Heart right ventricle (tissue), 16 donors: Measurements from ENCODE around the gene AGPS. TPM values are rescaled to one million over a fixed set of nuclear protein-coding genes. Genes with fewer than 3 reads are reported as not detected.

Experiments
- ATAC-seq, 8 donors: fragments of 200-7000 bp; cut with Tn5 transposase; one replicate each; pipeline ENCODE4 v1.9.1; 2020; ENCODE audit warnings: mild to moderate bottlenecking in 8 of 8, moderate library complexity in 8 of 8, moderate number of reproducible peaks in 1 of 8
- DNase-seq, 2 donors: peaks; one replicate each; pipeline ENCODE4 v3.0.0-alpha.2; 2020
- H3K27ac ChIP-seq, 10 donors: fragments of 200-600 bp; sonication (generic) in 2 of 10; one replicate each; pipeline versions ENCODE4 v1.5.0 to v1.8.0; 2020 to 2022; ENCODE audit warnings: mild to moderate bottlenecking in 3 of 10
- H3K27me3 ChIP-seq, 7 donors: fragments of 200-600 bp; one replicate each; pipeline ENCODE4 v1.8.0; 2021 to 2022; ENCODE audit warnings: mild to moderate bottlenecking in 2 of 7
- H3K36me3 ChIP-seq, 9 donors: fragments of 200-600 bp; sonication (generic) in 1 of 9; one replicate each; pipeline versions ENCODE4 v1.5.0 to v1.8.0; 2020 to 2022; ENCODE audit warnings: mild to moderate bottlenecking in 2 of 9
- H3K4me1 ChIP-seq, 9 donors: fragments of 200-600 bp; sonication (generic) in 1 of 9; one replicate each; pipeline versions ENCODE4 v1.5.0 to v1.8.0; 2020 to 2022; ENCODE audit warnings: mild to moderate bottlenecking in 4 of 9
- H3K4me3 ChIP-seq, 10 donors: fragments of 200-600 bp; sonication (generic) in 2 of 10; one replicate each; pipeline versions ENCODE4 v1.5.0 to v1.8.0; 2020 to 2022; ENCODE audit warnings: mild to moderate bottlenecking in 7 of 10, moderate library complexity in 2 of 10
- H3K9me3 ChIP-seq, 11 donors: fragments of 200-600 bp in 10 of 11; sonication (generic) in 2 of 11; one replicate each; pipeline versions ENCODE4 v1.5.0 to v1.8.0; 2013 to 2022; ENCODE audit warnings: mild to moderate bottlenecking in 2 of 11, control low read depth in 1 of 11, moderate library complexity in 1 of 11
- CTCF ChIP-seq, 9 donors: fragments of 200-600 bp; sonication (generic) in 2 of 9; IDR thresholded peaks; one replicate each; pipeline versions ENCODE4 v1.5.0 to v1.8.0; 2021 to 2022; ENCODE audit warnings: antibody characterized with exemption in 9 of 9, mild to moderate bottlenecking in 5 of 9, moderate library complexity in 1 of 9
- WGBS, 2 donors: extraction: QIAGEN DNeasy Blood & Tissue Kit; methylation state at CpG; one replicate each; pipeline ENCODE4 v1.1.7; 2013; ENCODE audit warnings: inconsistent platforms in 1 of 2; 5-methylcytosine and 5-hydroxymethylcytosine counted together
- intact Hi-C, 10 donors: fragments of 100-400 bp; cut with DNase I; formaldehyde crosslinking; loops; one replicate each; pipeline versions ENCODE4 v1.11.1 to v1.14.2; 2022
- polyA plus RNA-seq, 2 donors: library from polyadenylated mRNA; stranded (reverse); fragments of 200-250 nt; gene quantifications; one replicate each; pipeline ENCODE4 v1.2.3, GENCODE V29; 2013
- total RNA-seq, 10 donors: library from RNA; stranded (reverse); fragmentation: NEBNext Ultra II Directional in 3 of 10; extraction: Animal tissue kit (Norgen Biotek cat#: 25700) in 3 of 10; gene quantifications; one replicate each; pipeline versions ENCODE4 v1.2.1 to v1.2.4, GENCODE V29; 2021 to 2023
- donor health status: Arrhythmogenic right ventricular cardiomyopathy.
- donor health status: ischemic (EF 13 %, LVEDD 7.1; RV severe dilation, severe dysfunction).
- donor health status: healthy with polysubstance abuse.
- donor health status: DM: no; HTN: yes; CAD: no.
- donor health status: DM: no; HTN: no; CAD: no.
- donor health status: ischemic (EF 25% LVEDD 6.9; RV normal size, moderate dysfunction).
- donor health status: ischemic (EF 25% LVEDD 5.7; RV mildly dilated, moderate dysfunction).
- donor health status: healthy.
- donor health status: DM: yes; HTN: yes; CAD: no.
- donor health status: Ischemic cardiomyopathy.
- donor health status: ischemic (EF 35%, LVEDD 5.7; RV mildly dilated, moderate dysfunction).
- donor health status: nonischemic (EF 11% LVEDD 7.7; RV severe dilation, severe dysfunction).
- donor health status: DM: yes; HTN: yes; CAD: no.
- donor health status: PGD.
- donor health status: ischemic (EF 29% LVEDD 5.4; RV normal size, mild dysfunction).
- donor health status: nonischemic (EF 23%, LVEDD 6.1; RV moderate dilation, normal function).

AGPS gene
- total and polyA plus RNA-seq, 12 donors, result 4.6 to 32.0 (median 28.4) TPM

GRCh38 chr2:177557794-177558193, 165.2 kb downstream of the AGPS start:
- TF ChIP-seq CTCF (IDR thresholded peaks at IDR 0.05), result no peak
- Histone ChIP-seq H3K9me3 (no peaks in the 10 kb centered on the region), H3K4me1 (peaks cover 0 to 7% (median 4%) of the 10 kb centered on the region in 9 donors), H3K36me3 (no peaks in the 10 kb centered on the region), H3K27me3 (no peaks in the 10 kb centered on the region), H3K4me3 (no peak overlapping the region), H3K27ac (no peak overlapping the region)
- no peak for ATAC-seq
- no peak for DNase-seq
- WGBS, 2 donors, result 97 to 100% methylated on average over 1 of the region's 1 CpG
- intact Hi-C loops, result no loop called here

- Histone ChIP-seq H3K9me3 (no peaks in the 10 kb centered on the region), H3K27ac (no peak overlapping the region), H3K4me3 (no peak overlapping the region), H3K4me1 (no peaks in the 10 kb centered on the region), H3K36me3 (no peaks in the 10 kb centered on the region), H3K27me3 (no peaks in the 10 kb centered on the region)
- WGBS, 2 donors, result 99% methylated on average over 2 of the region's 2 CpGs
- ATAC-seq, result no peak
- intact Hi-C loops, result no loop called here
- no peak for DNase-seq
- no peak for TF ChIP-seq CTCF (IDR thresholded peaks at IDR 0.05)
Observed at GRCh38 chr2:177559638-177560037, 167.1 kb downstream of the AGPS start.

- Histone ChIP-seq H3K4me3 (no peak overlapping the region), H3K4me1 (no peaks in the 10 kb centered on the region), H3K36me3 (no peaks in the 10 kb centered on the region), H3K27me3 (no peaks in the 10 kb centered on the region), H3K9me3 (no peaks in the 10 kb centered on the region), H3K27ac (no peak overlapping the region)
- 64 to 67% methylated on average over 1 of the region's 1 CpG for WGBS, 2 donors
- intact Hi-C loops, result no loop called here
- TF ChIP-seq CTCF (IDR thresholded peaks at IDR 0.05), result no peak
- ATAC-seq (no peak), DNase-seq (no peak)
Observed at GRCh38 chr2:177568390-177568789, 175.8 kb downstream of the AGPS start.

GRCh38 chr2:177568893-177569292, 176.3 kb downstream of the AGPS start:
- H3K36me3 ChIP-seq, result no peaks in the 10 kb centered on the region
- no peak for DNase-seq
- no peak for TF ChIP-seq CTCF (IDR thresholded peaks at IDR 0.05)
- no peak for ATAC-seq
- no peak overlapping the region for H3K4me3 ChIP-seq
- no peaks in the 10 kb centered on the region for H3K9me3 ChIP-seq
- no peak overlapping the region for H3K27ac ChIP-seq
- WGBS, 2 donors, result 95 to 97% methylated on average over 5 of the region's 5 CpGs
- no peaks in the 10 kb centered on the region for H3K27me3 ChIP-seq
- intact Hi-C loops, result no loop called here
- H3K4me1 ChIP-seq, result no peaks in the 10 kb centered on the region
